B cell (primary cell): ENCODE data around the gene IFNAR2.

ENCODE experiments used
- EZH2 ChIP-seq: IDR thresholded peaks from 2 replicates; pipeline ENCODE4 v1.6.1; 2012; ENCODE audit warnings: borderline replicate concordance, low read depth, mild to moderate bottlenecking, moderate library complexity, low read length; ENCODE audit not compliant: insufficient read depth, poor library complexity, severe bottlenecking
- TF ChIP-seq, protein P1 (sequence below): fragments of 200-600 bp; IDR thresholded peaks from one replicate; pipeline ENCODE4 v1.8.0; 2022; ENCODE audit warnings: antibody characterized with exemption, mild to moderate bottlenecking

DNA sequence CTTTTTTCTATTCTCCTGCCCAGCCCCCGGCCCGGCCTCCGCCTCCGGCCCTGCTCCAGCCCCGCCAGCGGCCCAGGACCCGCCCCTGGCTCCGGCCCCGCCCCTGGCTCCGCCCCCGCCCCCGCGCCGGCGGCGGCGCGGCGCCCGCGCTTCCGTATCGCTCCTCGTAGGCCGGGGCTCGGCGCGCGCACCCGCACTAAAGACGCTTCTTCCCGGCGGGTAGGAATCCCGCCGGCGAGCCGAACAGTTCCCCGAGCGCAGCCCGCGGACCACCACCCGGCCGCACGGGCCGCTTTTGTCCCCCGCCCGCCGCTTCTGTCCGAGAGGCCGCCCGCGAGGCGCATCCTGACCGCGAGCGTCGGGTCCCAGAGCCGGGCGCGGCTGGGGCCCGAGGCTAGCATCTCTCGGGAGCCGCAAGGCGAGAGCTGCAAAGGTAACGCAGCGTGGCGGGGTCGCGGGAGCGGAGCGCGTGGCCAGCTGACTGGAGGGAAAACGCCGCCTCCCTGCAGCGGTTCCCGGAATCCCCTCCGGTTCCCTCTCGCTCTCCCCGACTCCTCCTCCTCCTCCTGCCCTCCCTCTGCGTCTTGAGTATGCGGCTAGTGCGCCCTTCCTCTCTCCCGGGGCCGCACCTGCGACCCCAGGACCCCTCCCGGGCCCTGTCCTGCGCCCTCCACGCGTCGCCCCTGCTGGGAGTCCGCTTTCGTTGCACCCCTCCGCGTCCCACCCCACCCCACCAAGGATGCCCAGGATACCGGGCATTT is at the start of gene IFNAR2:
- TF ChIP-seq, protein P1, sequence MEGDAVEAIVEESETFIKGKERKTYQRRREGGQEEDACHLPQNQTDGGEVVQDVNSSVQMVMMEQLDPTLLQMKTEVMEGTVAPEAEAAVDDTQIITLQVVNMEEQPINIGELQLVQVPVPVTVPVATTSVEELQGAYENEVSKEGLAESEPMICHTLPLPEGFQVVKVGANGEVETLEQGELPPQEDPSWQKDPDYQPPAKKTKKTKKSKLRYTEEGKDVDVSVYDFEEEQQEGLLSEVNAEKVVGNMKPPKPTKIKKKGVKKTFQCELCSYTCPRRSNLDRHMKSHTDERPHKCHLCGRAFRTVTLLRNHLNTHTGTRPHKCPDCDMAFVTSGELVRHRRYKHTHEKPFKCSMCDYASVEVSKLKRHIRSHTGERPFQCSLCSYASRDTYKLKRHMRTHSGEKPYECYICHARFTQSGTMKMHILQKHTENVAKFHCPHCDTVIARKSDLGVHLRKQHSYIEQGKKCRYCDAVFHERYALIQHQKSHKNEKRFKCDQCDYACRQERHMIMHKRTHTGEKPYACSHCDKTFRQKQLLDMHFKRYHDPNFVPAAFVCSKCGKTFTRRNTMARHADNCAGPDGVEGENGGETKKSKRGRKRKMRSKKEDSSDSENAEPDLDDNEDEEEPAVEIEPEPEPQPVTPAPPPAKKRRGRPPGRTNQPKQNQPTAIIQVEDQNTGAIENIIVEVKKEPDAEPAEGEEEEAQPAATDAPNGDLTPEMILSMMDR = no peak
- no peak for TF ChIP-seq EZH2
